KOPT-K1 (cell line): ENCODE measurements around the gene EDARADD.
"Not testable (repeated sequence)": the region's sequence is repeated elsewhere in the genome, so short reads cannot be mapped to it uniquely, and the experiment has no call there.

ENCODE experiments used
- H3K27ac ChIP-seq: fragments of 200-600 bp; sonication (generic); 2 replicates; pipeline ENCODE4 v1.5.1; 2016; ENCODE audit warnings: antibody characterized with exemption, mild to moderate bottlenecking, low read depth, low read length; ENCODE audit not compliant: poor library complexity, severe bottlenecking
- H3K36me3 ChIP-seq: fragments of 200-600 bp; sonication (generic); 2 replicates; pipeline ENCODE4 v1.5.1; 2017; ENCODE audit warnings: antibody characterized with exemption, mild to moderate bottlenecking, low read length, moderate library complexity; ENCODE audit not compliant: insufficient read depth
- H3K9me3 ChIP-seq: fragments of 200-600 bp; sonication (generic); 2 replicates; pipeline ENCODE4 v1.5.1; 2017; ENCODE audit warnings: antibody characterized with exemption, low read length, mild to moderate bottlenecking; ENCODE audit not compliant: insufficient read depth, poor library complexity, severe bottlenecking

Gene EDARADD

GRCh38 chr1:236476019-236476418 lies 81.9 kb downstream of the EDARADD start:
- Histone ChIP-seq H3K27ac (no peak overlapping the region), H3K36me3 (no peaks in the 10 kb centered on the region), H3K9me3 (no peaks in the 10 kb centered on the region)

DNA sequence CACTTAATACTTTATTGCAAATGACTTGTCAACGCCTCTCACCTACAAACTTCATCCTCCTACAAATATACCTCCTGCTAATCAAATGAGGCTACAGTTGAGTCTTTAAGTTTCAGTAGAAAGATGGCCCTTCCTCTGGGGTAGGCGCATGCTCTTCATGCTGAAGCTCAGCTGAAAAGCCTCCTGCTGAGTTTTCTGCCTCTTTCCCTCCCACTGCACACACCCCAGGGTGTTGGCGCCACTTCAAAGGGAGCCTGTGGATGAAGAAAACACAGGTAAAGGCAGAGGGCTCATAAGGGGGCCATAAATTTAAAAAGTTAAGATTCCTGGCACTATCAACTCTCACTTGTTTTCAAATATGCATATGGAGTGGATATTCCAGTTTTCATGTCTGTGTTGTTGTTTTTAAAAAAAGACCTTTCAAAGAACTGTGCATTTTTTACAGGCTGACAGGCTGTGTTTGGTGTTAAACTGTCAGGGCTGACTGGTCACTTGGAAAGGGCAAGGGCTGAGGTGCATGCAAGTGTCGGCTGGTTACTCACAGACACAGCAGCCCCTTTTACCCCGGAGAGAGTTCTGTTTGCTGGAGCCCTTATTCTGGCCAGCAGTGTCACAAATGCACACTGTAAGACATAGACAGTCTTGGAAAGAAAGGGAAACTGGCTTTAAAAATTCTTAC lies 86.8 kb downstream of the EDARADD start:
- no peaks in the 10 kb centered on the region for H3K9me3 ChIP-seq
- H3K27ac ChIP-seq = no peak overlapping the region
- H3K36me3 ChIP-seq = no peaks in the 10 kb centered on the region

DNA sequence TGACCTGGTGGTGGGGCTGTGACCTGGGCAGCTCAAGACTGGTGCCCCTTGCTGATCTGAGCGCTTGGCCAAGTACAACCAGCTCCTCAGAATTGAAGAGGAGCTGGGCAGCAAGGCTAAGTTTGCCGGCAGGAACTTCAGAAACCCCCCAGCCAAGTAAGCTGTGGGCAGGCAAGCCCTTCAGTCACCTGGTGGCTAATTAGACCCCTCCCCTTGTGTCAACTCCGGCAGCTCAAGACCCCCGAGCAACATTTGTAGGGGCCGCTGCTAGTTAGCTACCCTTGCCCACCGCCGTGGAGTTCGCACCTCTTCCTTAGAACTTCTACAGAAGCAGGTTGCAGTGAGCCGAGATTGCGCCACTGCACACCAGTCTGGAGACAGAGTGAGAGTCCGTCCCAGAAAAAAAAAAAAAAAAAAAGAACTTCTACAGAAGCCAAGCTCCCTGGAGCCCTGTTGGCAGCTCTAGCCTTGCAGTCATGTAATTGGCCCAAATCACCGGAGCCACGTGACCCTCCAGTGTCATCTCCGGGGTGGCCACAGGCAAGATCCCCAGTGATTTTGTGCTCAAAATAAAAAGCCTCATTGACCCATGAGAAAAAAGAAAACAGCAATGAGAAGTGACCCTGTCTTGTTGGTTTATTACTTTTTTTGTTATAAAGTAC lies 90.4 kb downstream of the EDARADD start:
- Histone ChIP-seq H3K9me3 (no peaks in the 10 kb centered on the region), H3K27ac (no peak overlapping the region), H3K36me3 (no peaks in the 10 kb centered on the region)

- no peaks in the 10 kb centered on the region for H3K36me3 ChIP-seq
- no peak overlapping the region for H3K27ac ChIP-seq
- no peaks in the 10 kb centered on the region for H3K9me3 ChIP-seq
Measured at GRCh38 chr1:236486356-236487002, 92.4 kb downstream of the EDARADD start.

GRCh38 chr1:236489161-236489560 lies 95.1 kb downstream of the EDARADD start:
- not testable (repeated sequence) for H3K9me3 ChIP-seq, H3K27ac ChIP-seq, H3K36me3 ChIP-seq

GRCh38 chr1:236489710-236490377 lies 95.8 kb downstream of the EDARADD start:
- no peak overlapping the region for H3K27ac ChIP-seq
- no peaks in the 10 kb centered on the region for H3K9me3 ChIP-seq
- no peaks in the 10 kb centered on the region for H3K36me3 ChIP-seq

GRCh38 chr1:236491469-236492136 lies 97.5 kb downstream of the EDARADD start:
- Histone ChIP-seq H3K9me3 (no peaks in the 10 kb centered on the region), H3K27ac (no peak overlapping the region)

DNA sequence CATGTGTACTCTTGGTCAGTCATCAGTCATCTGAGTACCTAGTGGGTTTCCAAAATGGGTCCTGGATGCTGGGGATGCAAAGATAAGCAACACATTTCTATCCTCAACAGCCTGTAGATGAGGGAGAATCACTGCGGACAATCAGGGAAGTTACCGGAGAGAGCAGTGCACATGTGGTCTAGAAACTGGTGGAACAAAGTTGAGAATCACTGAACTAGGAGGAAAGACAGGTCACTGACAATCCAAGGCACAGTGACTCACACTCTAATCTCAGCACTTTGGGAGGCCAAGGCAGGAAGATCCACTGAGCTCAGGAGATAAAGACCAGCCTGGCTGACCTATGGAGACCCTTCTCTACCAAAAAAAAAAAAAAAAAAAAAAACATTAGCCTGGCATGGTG lies 98.3 kb downstream of the EDARADD start:
- H3K9me3 ChIP-seq = no peaks in the 10 kb centered on the region
- no peaks in the 10 kb centered on the region for H3K36me3 ChIP-seq
- no peak overlapping the region for H3K27ac ChIP-seq

More at GRCh38 chr1:236491469-236492136, 97.5 kb downstream of the EDARADD start:
- no peaks in the 10 kb centered on the region for H3K36me3 ChIP-seq

DNA sequence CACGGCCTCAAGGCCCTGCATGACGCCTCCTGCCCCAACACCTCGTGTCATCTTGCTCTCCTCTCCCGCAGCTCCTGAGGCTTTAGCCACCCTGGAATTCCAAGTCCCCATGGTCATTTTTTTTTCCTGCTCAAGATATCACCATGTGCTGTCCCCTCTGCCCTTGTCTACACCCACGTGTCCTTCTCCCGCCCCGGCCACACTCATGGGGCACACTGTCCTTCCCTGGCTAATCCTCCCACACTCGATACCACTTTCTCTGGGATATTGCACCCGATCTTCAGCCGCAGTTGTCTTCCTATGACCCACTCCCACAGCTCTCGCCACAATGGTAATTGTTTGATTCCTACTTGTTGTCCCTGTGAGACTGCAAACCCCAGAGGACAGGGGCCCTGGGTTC lies 100.0 kb downstream of the EDARADD start:
- Histone ChIP-seq H3K27ac (no peak overlapping the region), H3K36me3 (no peaks in the 10 kb centered on the region), H3K9me3 (no peaks in the 10 kb centered on the region)

GRCh38 chr1:236494586-236495466 lies 100.7 kb downstream of the EDARADD start:
- Histone ChIP-seq H3K9me3 (no peaks in the 10 kb centered on the region), H3K36me3 (no peaks in the 10 kb centered on the region), H3K27ac (no peak overlapping the region)

- Histone ChIP-seq H3K9me3 (no peaks in the 10 kb centered on the region), H3K36me3 (no peaks in the 10 kb centered on the region), H3K27ac (no peak overlapping the region)
Measured at GRCh38 chr1:236495467-236496112, 101.5 kb downstream of the EDARADD start.

DNA sequence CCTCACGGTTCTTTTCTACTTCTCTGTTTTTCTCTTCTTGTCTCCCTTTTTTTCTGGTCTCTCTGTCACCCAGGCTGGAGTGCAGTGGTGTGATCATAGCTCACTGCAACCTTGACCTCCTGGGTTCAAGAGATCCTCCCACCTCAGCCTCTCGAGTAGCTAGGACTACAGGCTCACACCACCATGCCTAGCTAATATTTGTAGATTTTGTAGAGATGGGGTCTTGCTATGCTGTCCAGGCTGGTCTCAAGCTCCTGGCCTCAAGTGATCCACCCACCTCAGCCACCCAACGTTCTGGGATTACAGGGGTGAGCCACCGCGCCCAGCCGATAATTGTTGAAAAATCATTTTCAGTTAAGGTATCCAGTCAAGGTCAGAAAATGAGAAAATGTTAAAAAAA lies 103.8 kb downstream of the EDARADD start:
- Histone ChIP-seq H3K27ac (no peak overlapping the region), H3K36me3 (no peaks in the 10 kb centered on the region), H3K9me3 (no peaks in the 10 kb centered on the region)

DNA sequence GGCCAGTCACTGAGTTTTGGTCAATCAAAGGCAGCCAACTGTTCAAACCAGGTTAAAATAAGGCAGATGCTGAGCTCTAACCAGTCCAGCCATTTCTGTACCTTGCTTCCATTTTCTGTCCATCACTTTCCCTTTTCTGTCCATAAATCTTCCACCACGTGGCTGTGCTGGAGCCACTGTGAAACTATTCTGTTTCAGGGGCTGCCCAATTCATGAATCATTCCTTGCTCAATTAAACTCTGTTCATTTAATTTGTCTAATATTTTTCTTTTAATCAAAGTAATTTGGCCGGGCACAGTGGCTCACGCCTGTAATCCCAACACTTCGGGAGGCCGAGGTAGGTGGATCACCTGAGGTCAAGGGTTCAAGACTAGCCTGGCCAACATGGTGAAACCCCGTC lies 107.0 kb downstream of the EDARADD start:
- Histone ChIP-seq H3K36me3 (no peaks in the 10 kb centered on the region), H3K9me3 (no peaks in the 10 kb centered on the region), H3K27ac (no peak overlapping the region)

DNA sequence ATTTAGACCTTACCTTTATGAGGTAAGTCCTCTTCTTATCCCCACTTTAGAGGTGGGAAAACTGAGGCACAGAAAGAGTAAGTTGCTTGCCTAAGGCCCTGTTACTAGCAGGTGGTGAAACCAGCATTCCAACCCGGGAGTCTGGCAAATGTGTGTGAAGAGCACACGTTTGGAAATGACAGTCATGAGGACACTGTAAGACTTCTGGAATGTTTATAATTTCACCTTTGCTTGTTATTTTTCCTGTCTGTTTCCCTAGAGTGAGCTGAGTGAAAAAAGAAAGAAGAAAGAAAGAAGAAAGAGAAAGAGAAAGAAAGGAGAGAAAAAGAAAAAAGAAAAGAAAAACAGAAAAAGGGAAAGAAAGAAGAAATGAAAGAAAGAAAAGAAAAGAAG lies 108.5 kb downstream of the EDARADD start:
- H3K36me3 ChIP-seq = no peaks in the 10 kb centered on the region
- H3K9me3 ChIP-seq = no peaks in the 10 kb centered on the region
- H3K27ac ChIP-seq = no peak overlapping the region
